ENCODE data around the gene MGLL.

The MGLL gene

GRCh38 chr3:127809611-127810010 is 12.7 kb downstream of the MGLL start:
- DNase-seq (ENCODE audit: low spot score), result no peak

DNA sequence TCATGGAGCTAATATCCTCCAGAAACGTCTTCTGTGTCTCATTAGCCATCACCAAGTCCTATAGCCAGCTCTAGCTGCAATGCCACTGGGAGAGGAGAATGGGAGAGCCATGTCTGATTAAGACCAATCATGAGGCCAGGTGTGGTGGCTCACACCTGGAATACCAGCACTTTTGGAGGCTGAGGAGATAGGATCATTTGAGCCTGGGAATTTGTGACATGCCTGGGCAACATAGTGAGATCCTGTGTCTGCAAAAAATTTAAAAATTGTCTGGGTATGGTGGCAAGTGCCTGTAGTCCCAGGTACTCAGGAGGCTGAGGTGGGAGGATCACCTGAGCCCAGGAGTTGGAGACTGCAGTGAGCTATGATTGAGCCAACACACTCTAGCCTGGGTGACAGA is 13.1 kb downstream of the MGLL start:
- DNase-seq (ENCODE audit: low spot score), result no peak

DNA sequence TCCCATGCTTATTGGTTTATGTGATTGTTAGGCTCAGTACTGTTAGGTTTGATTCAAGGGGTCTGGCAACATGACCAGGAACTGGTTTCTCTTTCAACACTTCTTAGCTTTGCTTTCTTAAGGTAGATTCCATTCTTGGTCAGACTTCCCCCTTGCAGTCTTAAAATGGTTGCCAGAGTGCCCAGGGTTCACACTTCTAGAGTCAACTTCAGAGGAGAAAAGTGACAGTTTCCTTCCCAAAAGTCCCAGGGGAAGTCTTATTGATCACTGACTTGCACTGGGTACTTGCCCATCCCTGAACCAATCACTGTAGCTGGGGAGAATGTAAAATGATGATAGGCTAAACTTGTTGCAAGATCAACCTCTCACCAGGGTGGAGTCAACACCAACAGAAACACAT is 14.1 kb downstream of the MGLL start:
- DNase-seq (ENCODE audit: low spot score), result no peak

GRCh38 chr3:127805026-127805753 is 17.1 kb downstream of the MGLL start:
- DNase-seq (ENCODE audit: low spot score), result no peak

- no peak for DNase-seq (ENCODE audit: low spot score)
Measured at GRCh38 chr3:127804141-127804540, 18.2 kb downstream of the MGLL start.

- no peak for DNase-seq (ENCODE audit: low spot score)
Measured at GRCh38 chr3:127803619-127804018, 18.7 kb downstream of the MGLL start.

- DNase-seq (ENCODE audit: low spot score), result no peak
Measured at GRCh38 chr3:127802606-127803005, 19.7 kb downstream of the MGLL start.

DNA sequence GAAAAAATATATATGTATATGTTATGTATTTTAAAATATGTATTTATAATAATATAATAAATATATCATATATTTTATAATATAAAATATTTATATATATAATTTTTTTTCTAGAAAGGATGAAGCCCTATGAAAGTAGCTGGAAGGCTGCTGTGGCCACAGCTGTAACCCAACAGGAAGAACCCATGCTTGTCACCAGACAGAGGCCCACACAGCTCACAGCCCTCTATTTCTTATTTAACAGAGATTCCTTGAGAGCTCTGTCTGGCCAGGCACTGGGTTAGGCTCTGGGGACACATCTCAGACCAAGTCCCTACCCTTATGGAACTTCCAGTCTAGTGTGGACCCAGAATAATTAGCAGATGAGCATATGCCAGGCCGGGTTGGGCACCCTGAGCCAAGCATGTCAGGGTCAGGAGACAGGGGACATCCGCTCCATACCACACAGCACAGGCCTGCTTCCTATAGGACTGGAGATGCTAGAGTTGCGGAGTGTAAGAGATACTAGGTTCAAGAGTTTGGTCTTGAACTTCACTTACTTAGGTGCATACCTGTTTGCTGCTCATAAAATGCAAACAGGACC is 20.5 kb downstream of the MGLL start:
- DNase-seq (ENCODE audit: low spot score), result no peak

DNA sequence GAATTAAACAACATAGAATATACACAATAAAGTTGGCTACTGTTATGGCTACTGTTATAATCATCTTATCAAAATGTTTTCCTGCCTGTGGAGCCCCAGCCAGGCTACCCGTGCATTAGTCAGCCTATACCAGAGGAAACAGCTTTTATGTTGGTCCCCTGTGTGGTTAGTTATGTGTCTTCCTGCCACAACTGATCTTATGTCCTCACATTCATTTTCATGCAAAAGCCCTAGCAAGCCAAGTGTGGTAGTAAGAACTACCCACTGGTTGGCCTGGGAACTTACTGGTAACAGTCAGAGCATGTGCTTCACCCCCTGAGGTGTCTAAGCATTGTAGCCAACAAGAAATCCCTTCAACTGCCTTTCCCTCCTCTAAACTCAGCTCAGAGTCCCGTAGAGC is 21.8 kb downstream of the MGLL start:
- no peak for DNase-seq (ENCODE audit: low spot score)

- no peak for DNase-seq (ENCODE audit: low spot score)
Measured at GRCh38 chr3:127799476-127800222, 22.7 kb downstream of the MGLL start.

DNA sequence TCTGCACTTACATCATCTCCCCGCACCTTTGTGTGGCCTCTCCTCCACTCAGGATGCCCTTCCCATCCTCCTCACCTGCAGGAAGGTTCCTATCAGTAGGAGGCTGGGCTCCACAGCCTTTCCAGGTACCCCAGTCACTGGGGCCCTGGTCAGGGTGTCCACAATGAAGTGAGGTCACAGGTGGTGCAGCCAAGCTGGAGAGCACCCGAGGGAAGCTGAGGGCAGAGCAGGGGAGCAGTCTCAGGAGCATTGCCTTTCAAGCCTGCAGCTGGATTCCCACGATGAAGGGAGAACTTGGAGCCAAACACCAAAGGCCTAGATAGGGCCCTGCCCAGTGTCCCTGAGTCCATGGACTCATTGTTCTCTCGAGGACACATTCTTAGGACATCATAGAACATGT is 23.6 kb downstream of the MGLL start:
- DNase-seq (ENCODE audit: low spot score), result no peak

- DNase-seq (ENCODE audit: low spot score), result no peak
Measured at GRCh38 chr3:127796831-127797150, 25.5 kb downstream of the MGLL start.

DNA sequence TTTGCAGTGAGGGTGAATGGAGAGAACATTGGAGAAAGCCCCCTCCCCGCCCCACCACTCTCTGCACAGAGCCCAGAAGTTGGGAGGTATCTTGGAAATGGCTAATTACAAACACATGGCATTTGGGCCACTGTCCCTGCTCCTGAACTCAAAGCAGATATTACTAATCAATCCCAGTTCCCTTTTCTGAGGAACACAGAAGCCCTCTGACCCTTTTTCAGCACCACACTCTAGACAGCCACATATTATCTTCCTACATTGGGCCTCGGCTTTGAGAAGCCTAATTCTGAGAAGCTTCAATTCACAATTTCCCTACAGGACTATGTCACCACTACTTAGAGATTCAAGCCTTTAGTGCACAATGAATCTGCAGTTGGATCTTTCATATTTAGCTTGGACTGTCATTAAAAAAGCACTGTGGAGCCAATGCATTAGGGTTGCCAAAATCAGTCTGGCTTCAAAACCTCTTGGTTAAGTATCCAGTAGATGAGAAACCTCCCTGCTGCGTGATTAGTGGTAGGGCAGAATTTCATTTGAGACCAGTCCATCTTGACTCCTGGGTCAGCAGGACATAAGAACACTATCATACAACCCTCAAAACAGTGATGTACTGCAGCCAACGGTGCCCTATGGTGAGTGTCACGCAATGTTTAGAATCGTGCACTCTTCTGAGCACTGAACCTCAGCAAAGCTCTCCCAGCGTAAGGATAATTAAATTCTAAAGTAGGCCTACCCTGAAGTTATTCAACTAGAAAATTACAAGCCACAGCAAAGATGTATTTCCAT is 26.1 kb downstream of the MGLL start:
- DNase-seq (ENCODE audit: low spot score), result no peak

GRCh38 chr3:127794972-127795371 is 27.3 kb downstream of the MGLL start:
- no peak for DNase-seq (ENCODE audit: low spot score)

DNA sequence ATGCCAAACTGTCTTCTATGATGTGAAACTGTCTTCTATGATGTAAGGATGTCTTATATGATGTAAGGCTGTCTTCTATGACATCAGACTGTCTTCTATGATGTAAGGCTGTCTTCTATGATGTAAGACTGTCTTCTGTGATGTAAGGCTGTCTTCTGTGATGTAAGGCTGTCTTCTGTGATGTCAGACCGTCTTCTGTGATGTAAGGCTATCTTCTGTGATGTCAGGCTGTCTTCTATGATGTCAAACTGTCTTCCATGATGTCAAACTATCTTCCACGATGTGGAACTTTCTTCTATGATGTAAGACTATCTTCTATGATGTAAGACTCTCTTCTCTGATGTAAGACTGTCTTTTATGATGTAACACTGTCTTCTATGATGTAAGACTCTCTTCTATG is 27.9 kb downstream of the MGLL start:
- DNase-seq (ENCODE audit: low spot score), result no peak

DNA sequence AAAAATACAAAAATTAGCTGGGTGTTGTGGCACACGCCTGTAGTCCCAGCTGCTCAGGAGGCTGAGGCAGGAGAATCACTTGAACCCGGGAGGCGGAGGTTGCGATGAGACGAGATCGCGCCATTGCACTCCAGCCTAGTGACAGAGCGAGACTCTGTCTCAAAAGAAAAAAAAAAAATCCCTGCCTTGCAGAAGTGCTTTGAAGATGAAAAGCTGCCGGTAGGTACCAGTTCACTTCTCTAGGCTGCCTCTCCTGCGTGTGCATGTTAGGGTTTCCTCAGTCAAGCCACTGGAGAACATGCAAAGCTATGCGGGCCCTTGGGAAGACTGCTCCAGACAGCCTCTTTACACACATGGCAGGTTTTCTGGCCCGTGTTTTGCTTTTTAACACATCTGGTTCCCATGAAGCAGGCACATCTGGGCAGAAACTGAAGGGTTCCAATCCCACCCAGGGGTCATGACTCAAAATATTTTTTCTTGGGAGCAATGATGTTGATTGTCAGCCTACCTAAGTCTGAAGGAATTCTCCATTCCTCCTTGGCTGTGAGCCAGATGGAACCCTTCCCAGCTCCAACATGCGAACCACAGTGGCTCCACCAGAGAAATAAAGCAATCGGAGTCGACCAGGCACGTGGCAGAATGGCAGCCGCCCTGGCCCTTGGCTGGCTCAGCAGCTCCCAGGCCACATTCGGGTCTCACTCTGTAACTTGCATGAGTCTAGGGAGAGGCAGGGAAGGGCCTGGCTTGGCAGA is 29.6 kb downstream of the MGLL start:
- DNase-seq (ENCODE audit: low spot score), result no peak

DNA sequence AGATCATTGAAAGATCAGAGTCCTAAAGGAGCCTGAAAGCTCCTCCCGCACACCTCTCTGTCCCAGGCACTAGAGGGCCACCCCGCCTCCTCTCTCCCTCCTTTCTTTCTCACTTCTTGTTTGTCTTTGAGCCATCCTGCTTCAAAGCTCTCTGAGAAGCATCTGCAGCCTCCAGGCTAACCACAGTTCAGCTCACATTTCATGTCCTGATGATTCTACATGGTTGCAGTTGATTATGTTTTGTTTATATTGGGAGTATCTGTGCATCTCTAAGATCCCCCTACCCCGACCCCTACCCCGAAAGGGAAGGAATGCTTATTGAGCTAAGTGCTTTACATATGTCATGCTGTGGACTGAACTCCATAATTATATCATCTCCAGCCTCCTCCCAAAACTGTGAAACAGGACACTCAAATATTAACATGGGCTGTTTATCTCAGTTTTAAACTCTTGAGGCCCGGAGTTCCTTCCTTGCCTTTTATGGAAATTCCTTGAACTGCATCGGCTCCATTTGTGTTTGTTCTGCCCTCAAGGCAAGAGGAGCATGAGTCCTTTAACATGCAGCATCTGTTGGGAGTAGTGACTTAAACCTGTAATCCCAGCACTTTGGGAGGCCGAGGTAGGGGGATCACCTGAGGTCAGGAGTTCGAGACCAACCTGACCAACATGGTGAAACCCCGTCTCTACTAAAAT is 30.9 kb downstream of the MGLL start:
- DNase-seq (ENCODE audit: low spot score), result no peak

GRCh38 chr3:127790882-127791183 is 31.5 kb downstream of the MGLL start:
- DNase-seq (ENCODE audit: low spot score), result no peak

- DNase-seq (ENCODE audit: low spot score), result no peak
Measured at GRCh38 chr3:127789990-127790881, 32.1 kb downstream of the MGLL start.

- no peak for DNase-seq (ENCODE audit: low spot score)
Measured at GRCh38 chr3:127789051-127789450, 33.3 kb downstream of the MGLL start.

Data from left forelimb (tissue), 1 donor.